PFSK-1 (cell line): ENCODE measurements around the gene HPD.

Experiments
- POLR2AphosphoS5 ChIP-seq: IDR thresholded peaks from 2 replicates; pipeline ENCODE4 v1.6.1; 2012; ENCODE audit warnings: low read depth, mild to moderate bottlenecking, control low read depth, low read length, moderate library complexity
- REST ChIP-seq, 2 experiments: IDR thresholded peaks; 2 replicates each; pipeline versions ENCODE4 v1.6.1 to v1.8.0; 2011 to 2012; ENCODE audit warnings: low read depth in 2 of 2, low read length in 2 of 2, control low read depth in 1 of 2, inconsistent platforms in 1 of 2, mild to moderate bottlenecking in 1 of 2, moderate library complexity in 1 of 2; ENCODE audit not compliant: insufficient read depth in 1 of 2
- SIN3A ChIP-seq: IDR thresholded peaks from 2 replicates; pipeline ENCODE4 v1.6.1; 2012; ENCODE audit warnings: mild to moderate bottlenecking, low read length, moderate library complexity, borderline replicate concordance; ENCODE audit not compliant: insufficient read depth

DNA sequence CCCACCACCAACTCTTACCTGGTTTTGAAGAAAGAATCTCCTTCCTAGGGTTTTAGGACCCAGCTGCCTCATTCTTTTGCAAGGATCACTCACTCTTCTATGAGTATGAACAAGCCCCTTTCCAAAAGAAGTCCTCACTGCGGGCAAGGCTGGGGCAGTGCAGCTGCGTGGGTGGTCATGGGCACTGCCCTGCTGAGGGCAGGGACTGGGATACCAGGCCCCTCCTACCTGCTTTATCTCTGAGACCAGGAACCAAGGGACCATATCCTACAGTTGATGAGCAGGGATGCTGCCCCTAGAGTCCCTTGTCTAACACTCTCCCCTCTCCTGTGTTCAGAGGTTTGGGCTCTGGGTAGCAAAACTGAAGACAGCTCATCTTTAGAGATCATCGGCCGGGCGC is 20.5 kb downstream of the HPD start:
- TF ChIP-seq POLR2AphosphoS5 (no peak), SIN3A (no peak), REST (IDR thresholded peaks at IDR 0.05; ENCODE audit: insufficient read depth in 1 of 2, low read depth in 2 of 2, low read length in 2 of 2) (no peak)
